Mesendoderm (in vitro differentiated cells): ENCODE measurements around the gene MARK3. TPM values are rescaled to one million over a fixed set of nuclear protein-coding genes. Genes with fewer than 3 reads are reported as not detected.

Experiments used
- DNase-seq: peaks from one replicate; pipeline ENCODE4 v3.0.0; 2013
- H2AK5ac ChIP-seq: 2 replicates; pipeline ENCODE4 v1.6.1; 2013; ENCODE audit warnings: low read length, inconsistent platforms
- H2BK120ac ChIP-seq: 2 replicates; pipeline ENCODE4 v1.6.1; 2013; ENCODE audit warnings: low read depth, mild to moderate bottlenecking, low read length, moderate library complexity, mixed read lengths
- H2BK15ac ChIP-seq: replicated peaks from 2 replicates; pipeline ENCODE4 v1.6.1; 2013; ENCODE audit warnings: low read depth, mild to moderate bottlenecking, moderate library complexity
- H2BK5ac ChIP-seq: 2 replicates; pipeline ENCODE4 v1.6.1; 2013; ENCODE audit warnings: low read length, inconsistent platforms
- H3K18ac ChIP-seq: 2 replicates; pipeline ENCODE4 v1.6.1; 2013; ENCODE audit warnings: mild to moderate bottlenecking, low read length, mixed read lengths
- H3K23ac ChIP-seq: one replicate; pipeline ENCODE4 v1.6.1; 2013; ENCODE audit warnings: low read length
- H3K27ac ChIP-seq: 2 replicates; pipeline ENCODE4 v1.5.1; 2013; ENCODE audit warnings: low read depth, mild to moderate bottlenecking, inconsistent platforms, low read length, moderate library complexity
- H3K27me3 ChIP-seq: 2 replicates; pipeline ENCODE4 v1.6.1; 2013; ENCODE audit warnings: low read length, control low read depth, mild to moderate bottlenecking, inconsistent platforms; ENCODE audit not compliant: insufficient read depth, poor library complexity
- H3K36me3 ChIP-seq: 2 replicates; pipeline ENCODE4 v1.6.1; 2013; ENCODE audit warnings: low read length, inconsistent platforms; ENCODE audit not compliant: control insufficient read depth, insufficient read depth
- H3K4ac ChIP-seq: one replicate; pipeline ENCODE4 v1.6.1; 2013; ENCODE audit warnings: low read depth, mild to moderate bottlenecking, low read length, moderate library complexity
- H3K4me1 ChIP-seq: 2 replicates; pipeline ENCODE4 v1.6.1; 2013; ENCODE audit warnings: low read depth, low read length, inconsistent platforms; ENCODE audit not compliant: control insufficient read depth
- H3K4me2 ChIP-seq: 2 replicates; pipeline ENCODE4 v1.6.1; 2013; ENCODE audit warnings: low read length
- H3K4me3 ChIP-seq: 2 replicates; pipeline ENCODE4 v1.5.1; 2013; ENCODE audit warnings: mild to moderate bottlenecking, low read length
- H3K56ac ChIP-seq: one replicate; pipeline ENCODE4 v1.6.1; 2013; ENCODE audit warnings: low read length
- H3K79me1 ChIP-seq: 2 replicates; pipeline ENCODE4 v1.6.1; 2013; ENCODE audit warnings: low read length, inconsistent platforms
- H3K79me2 ChIP-seq: 2 replicates; pipeline ENCODE4 v1.6.1; 2013; ENCODE audit warnings: mild to moderate bottlenecking, low read length; ENCODE audit not compliant: control insufficient read depth, insufficient read depth
- H3K9ac ChIP-seq: 2 replicates; pipeline ENCODE4 v1.6.1; 2013; ENCODE audit warnings: low read length, inconsistent platforms
- H4K5ac ChIP-seq: one replicate; pipeline ENCODE4 v1.6.1; 2013; ENCODE audit warnings: low read length
- H4K8ac ChIP-seq: one replicate; pipeline ENCODE4 v1.6.1; 2013; ENCODE audit warnings: low read depth, mild to moderate bottlenecking, control low read depth, low read length, moderate library complexity
- WGBS: extraction: QIAGEN DNeasy Blood & Tissue Kit; methylation state at CpG from one replicate; pipeline ENCODE4 v1.1.7; 2013; ENCODE audit warnings: low lambda C conversion rate, missing lambda C conversion rate; ENCODE audit not compliant: insufficient coverage; ENCODE audit errors: extremely low coverage; 5-methylcytosine and 5-hydroxymethylcytosine counted together
- small RNA-seq: library from polyadenylated mRNA; stranded (forward); fragments of <200 nt; extraction: miRNeasy Mini kit (QIAGEN cat#:217004); gene quantifications from one replicate; pipeline ENCODE3, GENCODE V24; 2013; ENCODE audit not compliant: insufficient read depth

Gene MARK3

GRCh38 chr14:103551338-103551762, 166.1 kb downstream of the MARK3 start:
- WGBS: no CpG with 5 or more reads among the region's 17 CpGs
- Histone ChIP-seq H3K23ac (no peak overlapping the region), H3K27me3 (no peaks in the 10 kb centered on the region)

GRCh38 chr14:103552011-103552845, 167.0 kb downstream of the MARK3 start:
- H3K4me3 ChIP-seq: no peak overlapping the region
- no peaks in the 10 kb centered on the region for H3K4me1 ChIP-seq
- H3K18ac ChIP-seq: no peak overlapping the region
- no peaks in the 10 kb centered on the region for H3K36me3 ChIP-seq
- no peak overlapping the region for H2BK5ac ChIP-seq
- H3K79me2 ChIP-seq: no peaks in the 10 kb centered on the region
- DNase-seq: no peak
- no peak overlapping the region for H3K4ac ChIP-seq
- H3K79me1 ChIP-seq: peaks cover 2% of the 10 kb centered on the region
- H3K23ac ChIP-seq: no peak overlapping the region
- H3K4me2 ChIP-seq: no peak overlapping the region
- no peak overlapping the region for H2BK15ac ChIP-seq
- no peak overlapping the region for H2BK120ac ChIP-seq
- no peak overlapping the region for H3K9ac ChIP-seq
- H2AK5ac ChIP-seq: no peak overlapping the region
- H3K27me3 ChIP-seq: no peaks in the 10 kb centered on the region
- no peak overlapping the region for H4K5ac ChIP-seq
- H3K27ac ChIP-seq: no peak overlapping the region
- no peak overlapping the region for H3K56ac ChIP-seq
- no CpG with 5 or more reads among the region's 18 CpGs for WGBS
- no peak overlapping the region for H4K8ac ChIP-seq

More at GRCh38 chr14:103551338-103551762, 166.1 kb downstream of the MARK3 start:
- H3K36me3 ChIP-seq: no peaks in the 10 kb centered on the region
- H3K56ac ChIP-seq: no peak overlapping the region
- no peak overlapping the region for H4K8ac ChIP-seq
- no peak overlapping the region for H3K4me3 ChIP-seq
- no peak overlapping the region for H3K9ac ChIP-seq
- DNase-seq: no peak
- no peak overlapping the region for H2BK120ac ChIP-seq
- H3K27ac ChIP-seq: no peak overlapping the region
- peaks cover 2% of the 10 kb centered on the region for H3K79me1 ChIP-seq
- H3K18ac ChIP-seq: no peak overlapping the region
- no peak overlapping the region for H4K5ac ChIP-seq
- no peak overlapping the region for H2BK15ac ChIP-seq
- no peak overlapping the region for H2AK5ac ChIP-seq
- H3K4me2 ChIP-seq: no peak overlapping the region
- no peaks in the 10 kb centered on the region for H3K79me2 ChIP-seq
- no peak overlapping the region for H3K4ac ChIP-seq
- H2BK5ac ChIP-seq: no peak overlapping the region
- H3K4me1 ChIP-seq: no peaks in the 10 kb centered on the region

- H3K56ac ChIP-seq: no peak overlapping the region
- no peaks in the 10 kb centered on the region for H3K27me3 ChIP-seq
- H4K8ac ChIP-seq: no peak overlapping the region
- no peaks in the 10 kb centered on the region for H3K79me2 ChIP-seq
- no peak overlapping the region for H4K5ac ChIP-seq
- H2BK15ac ChIP-seq: no peak overlapping the region
- no peak overlapping the region for H3K18ac ChIP-seq
- no peaks in the 10 kb centered on the region for H3K36me3 ChIP-seq
- H3K9ac ChIP-seq: no peak overlapping the region
- no peak overlapping the region for H3K23ac ChIP-seq
- no peak overlapping the region for H2BK5ac ChIP-seq
- no peak overlapping the region for H3K4ac ChIP-seq
- no peak overlapping the region for H2BK120ac ChIP-seq
- no CpG with 5 or more reads among the region's 11 CpGs for WGBS
- H2AK5ac ChIP-seq: no peak overlapping the region
- DNase-seq: no peak
- no peak overlapping the region for H3K27ac ChIP-seq
- H3K4me2 ChIP-seq: no peak overlapping the region
- H3K79me1 ChIP-seq: peaks cover 2% of the 10 kb centered on the region
- H3K4me3 ChIP-seq: no peak overlapping the region
- no peaks in the 10 kb centered on the region for H3K4me1 ChIP-seq
These were observed 167.6 kb downstream of the MARK3 start for GRCh38 chr14:103552846-103553210.

Small RNA genes within 50 kb of the gene (small RNA-seq; reads per million reads assigned to genes)
- gene RNU7-160P: not detected
- gene SNORA28: 26.7 reads per million, percentile 93 among the genes with 10 or more reads in this experiment
